ENCODE data around the gene CALR3.

Gene CALR3

GRCh38 chr19:16444269-16444600, 51.7 kb downstream of the CALR3 start:
- H3K23ac ChIP-seq (ENCODE audit: low read length), result no peak overlapping the region
- H3K9ac ChIP-seq (ENCODE audit: low read length), result no peak overlapping the region
- no peak overlapping the region for H3K4ac ChIP-seq (ENCODE audit: low read depth, low read length)
- no peak overlapping the region for H3K4me2 ChIP-seq (ENCODE audit: low read length)
- peaks cover 19% of the 10 kb centered on the region for H3K79me2 ChIP-seq (ENCODE audit: control insufficient read depth, insufficient read depth, low read length)
- no peak overlapping the region for H3K27ac ChIP-seq (ENCODE audit: low read depth, low read length)
- no CpG with 5 or more reads among the region's 2 CpGs for WGBS (ENCODE audit: extremely low coverage, insufficient coverage, low lambda C conversion rate)
- H4K5ac ChIP-seq (ENCODE audit: low read length), result no peak overlapping the region
- H2BK120ac ChIP-seq (ENCODE audit: low read depth, low read length), result no peak overlapping the region
- no peak overlapping the region for H2BK5ac ChIP-seq (ENCODE audit: low read length)
- H3K4me1 ChIP-seq (ENCODE audit: control insufficient read depth, low read depth, low read length), result peaks cover 4% of the 10 kb centered on the region
- no peaks in the 10 kb centered on the region for H3K36me3 ChIP-seq (ENCODE audit: control insufficient read depth, insufficient read depth, low read length)
- H4K8ac ChIP-seq (ENCODE audit: low read depth, low read length), result no peak overlapping the region
- H3K79me1 ChIP-seq (ENCODE audit: low read length), result peaks cover 22% of the 10 kb centered on the region
- no peak overlapping the region for H3K56ac ChIP-seq (ENCODE audit: low read length)
- no peak overlapping the region for H2AK5ac ChIP-seq (ENCODE audit: low read length)
- H3K4me3 ChIP-seq (ENCODE audit: low read length), result no peak overlapping the region
- no peak overlapping the region for H3K18ac ChIP-seq (ENCODE audit: low read length)
- no peak for DNase-seq
- no peak overlapping the region for H2BK15ac ChIP-seq (replicated peaks; ENCODE audit: low read depth)
- H3K27me3 ChIP-seq (ENCODE audit: insufficient read depth, low read length, poor library complexity), result no peaks in the 10 kb centered on the region

- no peak overlapping the region for H2BK15ac ChIP-seq (replicated peaks; ENCODE audit: low read depth)
- no peak overlapping the region for H3K18ac ChIP-seq (ENCODE audit: low read length)
- peaks cover 19% of the 10 kb centered on the region for H3K79me2 ChIP-seq (ENCODE audit: control insufficient read depth, insufficient read depth, low read length)
- no peaks in the 10 kb centered on the region for H3K27me3 ChIP-seq (ENCODE audit: insufficient read depth, low read length, poor library complexity)
- H3K23ac ChIP-seq (ENCODE audit: low read length), result no peak overlapping the region
- peak overlapping the region; percentile 18 for H3K9ac ChIP-seq (ENCODE audit: low read length)
- no peak overlapping the region for H4K8ac ChIP-seq (ENCODE audit: low read depth, low read length)
- H3K36me3 ChIP-seq (ENCODE audit: control insufficient read depth, insufficient read depth, low read length), result no peaks in the 10 kb centered on the region
- no peak overlapping the region for H3K4me3 ChIP-seq (ENCODE audit: low read length)
- no peak overlapping the region for H3K4me2 ChIP-seq (ENCODE audit: low read length)
- no peak overlapping the region for H2BK120ac ChIP-seq (ENCODE audit: low read depth, low read length)
- no peak overlapping the region for H4K5ac ChIP-seq (ENCODE audit: low read length)
- no peak overlapping the region for H3K4ac ChIP-seq (ENCODE audit: low read depth, low read length)
- no peak for DNase-seq
- no peak overlapping the region for H2BK5ac ChIP-seq (ENCODE audit: low read length)
- H3K79me1 ChIP-seq (ENCODE audit: low read length), result peaks cover 20% of the 10 kb centered on the region
- peaks cover 4% of the 10 kb centered on the region for H3K4me1 ChIP-seq (ENCODE audit: control insufficient read depth, low read depth, low read length)
- peak overlapping the region; percentile 48 for H3K27ac ChIP-seq (ENCODE audit: low read depth, low read length)
- WGBS (ENCODE audit: extremely low coverage, insufficient coverage, low lambda C conversion rate), result no CpG with 5 or more reads among the region's 19 CpGs
- H3K56ac ChIP-seq (ENCODE audit: low read length), result peak overlapping the region; percentile 35
- H2AK5ac ChIP-seq (ENCODE audit: low read length), result no peak overlapping the region
These were observed 53.3 kb downstream of the CALR3 start for GRCh38 chr19:16442386-16443276.

- Histone ChIP-seq H3K27me3 (ENCODE audit: insufficient read depth, low read length, poor library complexity) (no peaks in the 10 kb centered on the region), H2AK5ac (ENCODE audit: low read length) (no peak overlapping the region), H4K8ac (ENCODE audit: low read depth, low read length) (no peak overlapping the region), H3K23ac (ENCODE audit: low read length) (no peak overlapping the region), H3K56ac (ENCODE audit: low read length) (no peak overlapping the region), H4K5ac (ENCODE audit: low read length) (no peak overlapping the region), H2BK120ac (ENCODE audit: low read depth, low read length) (no peak overlapping the region), H3K27ac (ENCODE audit: low read depth, low read length) (no peak overlapping the region), H3K4me3 (ENCODE audit: low read length) (no peak overlapping the region), H3K18ac (ENCODE audit: low read length) (no peak overlapping the region), H3K79me2 (ENCODE audit: control insufficient read depth, insufficient read depth, low read length) (peaks cover 17% of the 10 kb centered on the region), H3K4ac (ENCODE audit: low read depth, low read length) (no peak overlapping the region), H3K4me2 (ENCODE audit: low read length) (no peak overlapping the region), H2BK15ac (replicated peaks; ENCODE audit: low read depth) (no peak overlapping the region), H3K36me3 (ENCODE audit: control insufficient read depth, insufficient read depth, low read length) (no peaks in the 10 kb centered on the region), H3K79me1 (ENCODE audit: low read length) (peaks cover 17% of the 10 kb centered on the region), H3K4me1 (ENCODE audit: control insufficient read depth, low read depth, low read length) (peaks cover 4% of the 10 kb centered on the region), H3K9ac (ENCODE audit: low read length) (no peak overlapping the region), H2BK5ac (ENCODE audit: low read length) (no peak overlapping the region)
- DNase-seq, result peak; percentile 66
- WGBS (ENCODE audit: extremely low coverage, insufficient coverage, low lambda C conversion rate), result no CpG with 5 or more reads among the region's 14 CpGs
These were observed 54.3 kb downstream of the CALR3 start for GRCh38 chr19:16441661-16442162.

- DNase-seq, result no peak
- H2BK5ac ChIP-seq (ENCODE audit: low read length), result no peak overlapping the region
- no CpG with 5 or more reads among the region's 6 CpGs for WGBS (ENCODE audit: extremely low coverage, insufficient coverage, low lambda C conversion rate)
These were observed 59.1 kb downstream of the CALR3 start for GRCh38 chr19:16436780-16437332.

GRCh38 chr19:16435999-16436650, 59.8 kb downstream of the CALR3 start:
- no CpG with 5 or more reads among the region's 9 CpGs for WGBS (ENCODE audit: extremely low coverage, insufficient coverage, low lambda C conversion rate)
- H3K4me1 ChIP-seq (ENCODE audit: control insufficient read depth, low read depth, low read length), result no peaks in the 10 kb centered on the region
- no peaks in the 10 kb centered on the region for H3K79me1 ChIP-seq (ENCODE audit: low read length)
- H2BK15ac ChIP-seq (replicated peaks; ENCODE audit: low read depth), result no peak overlapping the region
- H4K5ac ChIP-seq (ENCODE audit: low read length), result no peak overlapping the region
- no peak overlapping the region for H3K18ac ChIP-seq (ENCODE audit: low read length)
- H3K9ac ChIP-seq (ENCODE audit: low read length), result no peak overlapping the region
- H3K27ac ChIP-seq (ENCODE audit: low read depth, low read length), result no peak overlapping the region
- H3K4ac ChIP-seq (ENCODE audit: low read depth, low read length), result no peak overlapping the region
- H2AK5ac ChIP-seq (ENCODE audit: low read length), result no peak overlapping the region
- no peak overlapping the region for H2BK5ac ChIP-seq (ENCODE audit: low read length)
- H3K56ac ChIP-seq (ENCODE audit: low read length), result no peak overlapping the region
- H3K4me2 ChIP-seq (ENCODE audit: low read length), result no peak overlapping the region
- no peaks in the 10 kb centered on the region for H3K36me3 ChIP-seq (ENCODE audit: control insufficient read depth, insufficient read depth, low read length)
- no peak overlapping the region for H3K23ac ChIP-seq (ENCODE audit: low read length)
- no peak for DNase-seq
- H3K4me3 ChIP-seq (ENCODE audit: low read length), result no peak overlapping the region
- no peaks in the 10 kb centered on the region for H3K79me2 ChIP-seq (ENCODE audit: control insufficient read depth, insufficient read depth, low read length)
- no peak overlapping the region for H4K8ac ChIP-seq (ENCODE audit: low read depth, low read length)
- no peak overlapping the region for H2BK120ac ChIP-seq (ENCODE audit: low read depth, low read length)
- no peaks in the 10 kb centered on the region for H3K27me3 ChIP-seq (ENCODE audit: insufficient read depth, low read length, poor library complexity)

More at GRCh38 chr19:16436780-16437332, 59.1 kb downstream of the CALR3 start:
- H2BK15ac ChIP-seq (replicated peaks; ENCODE audit: low read depth), result no peak overlapping the region
- no peak overlapping the region for H3K4ac ChIP-seq (ENCODE audit: low read depth, low read length)
- H2BK120ac ChIP-seq (ENCODE audit: low read depth, low read length), result no peak overlapping the region
- H3K56ac ChIP-seq (ENCODE audit: low read length), result no peak overlapping the region
- no peaks in the 10 kb centered on the region for H3K36me3 ChIP-seq (ENCODE audit: control insufficient read depth, insufficient read depth, low read length)
- no peaks in the 10 kb centered on the region for H3K4me1 ChIP-seq (ENCODE audit: control insufficient read depth, low read depth, low read length)
- no peaks in the 10 kb centered on the region for H3K79me1 ChIP-seq (ENCODE audit: low read length)
- no peak overlapping the region for H3K27ac ChIP-seq (ENCODE audit: low read depth, low read length)
- no peak overlapping the region for H4K8ac ChIP-seq (ENCODE audit: low read depth, low read length)
- no peak overlapping the region for H3K9ac ChIP-seq (ENCODE audit: low read length)
- no peaks in the 10 kb centered on the region for H3K79me2 ChIP-seq (ENCODE audit: control insufficient read depth, insufficient read depth, low read length)
- no peak overlapping the region for H4K5ac ChIP-seq (ENCODE audit: low read length)
- H3K4me2 ChIP-seq (ENCODE audit: low read length), result no peak overlapping the region
- no peak overlapping the region for H3K18ac ChIP-seq (ENCODE audit: low read length)
- no peak overlapping the region for H2AK5ac ChIP-seq (ENCODE audit: low read length)
- no peaks in the 10 kb centered on the region for H3K27me3 ChIP-seq (ENCODE audit: insufficient read depth, low read length, poor library complexity)
- H3K23ac ChIP-seq (ENCODE audit: low read length), result no peak overlapping the region
- no peak overlapping the region for H3K4me3 ChIP-seq (ENCODE audit: low read length)

Data from mesendoderm (in vitro differentiated cells).